ENCODE data around the gene SLC35F4. TPM values are rescaled to one million over a fixed set of nuclear protein-coding genes. Genes with fewer than 3 reads are reported as not detected.

The SLC35F4 gene
- total and polyA plus RNA-seq, 10 of the 15 experiments (the other 5 are each of a cell fraction or from before 2014, with no cell fraction given), result 0.06 to 0.30 TPM; not detected in 8

GRCh38 chr14:57576498-57576897 lies 289.4 kb downstream of the SLC35F4 start:
- RAD21 ChIA-PET (ENCODE audit: unreplicated experiment), result interaction anchor here (2.2 kb wide), 1 partner anchor 44 kb away, joined by 7 read pairs; no protein-coding TSS in a partner anchor
- POLR2A ChIA-PET, result interaction anchor here (0.5 kb wide), 1 partner anchor 13 kb away, joined by 3 read pairs; no protein-coding TSS in a partner anchor
- no peaks in the 10 kb centered on the region for H3K9me3 ChIP-seq (replicated peaks; ENCODE audit: control insufficient read depth, insufficient read depth, low read length)
- ATAC-seq (no peak), FAIRE-seq (no peak), DNase-seq (ENCODE audit: low read depth, low spot score) (no peak)
- H3K4me1 ChIP-seq (ENCODE audit: control insufficient read depth, insufficient read depth, low read length), result no peaks in the 10 kb centered on the region
- H3K27ac ChIP-seq (ENCODE audit: control insufficient read depth, insufficient read depth), result no peak overlapping the region
- TF ChIP-seq FOXM1 (IDR thresholded peaks at IDR 0.05; ENCODE audit: low read depth, low read length), result no peak
- TF ChIP-seq REST (IDR thresholded peaks at IDR 0.05; ENCODE audit: low read depth, low read length), result peak; percentile 29; the same call in 1 of the 2 replicates
- no peak for TF ChIP-seq E2F8 (IDR thresholded peaks at IDR 0.05; ENCODE audit: low read depth, partially characterized antibody)
- TF ChIP-seq ZNF274 (IDR thresholded peaks at IDR 0.05; ENCODE audit: insufficient read depth, insufficient read length), result no peak
- TF ChIP-seq CEBPZ (IDR thresholded peaks at IDR 0.05; ENCODE audit: low read depth, low read length), result no peak
- TF ChIP-seq MLLT1 (IDR thresholded peaks at IDR 0.05), result no peak
- intact Hi-C loops (cut with micrococcal nuclease; ENCODE audit: unreplicated experiment), result loop anchor here (5.0 kb wide), 1 partner anchor 44 kb away; no protein-coding TSS in a partner anchor
- WGBS (ENCODE audit: insufficient coverage, insufficient replicate concordance, low lambda C conversion rate, missing lambda C conversion rate), result 0% methylated on average over 1 of the region's 1 CpG
- H4K20me1 ChIP-seq (ENCODE audit: control insufficient read depth, insufficient read depth), result no peaks in the 10 kb centered on the region
- no peaks in the 10 kb centered on the region for H3K79me2 ChIP-seq (ENCODE audit: control insufficient read depth, insufficient read depth, low read length)
- no TSS peak for BruUV-seq (replicated peaks)
- CTCF ChIA-PET, result interaction anchor here (1.2 to 7.0 kb wide), 4 partner anchors 14 to 295 kb away, joined by 3 to 54 read pairs (median 10); no protein-coding TSS in a partner anchor
- H3K27me3 ChIP-seq (replicated peaks in 1 of 2; ENCODE audit: control insufficient read depth in 2 of 2, insufficient read depth in 2 of 2, low read length in 1 of 2), result no peaks in the 10 kb centered on the region
- no peak overlapping the region for H3K9ac ChIP-seq (ENCODE audit: control insufficient read depth, insufficient read depth, low read length)
- in situ Hi-C loops (cut with MboI), result no loop called here
- no peak overlapping the region for H3K4me2 ChIP-seq (ENCODE audit: control insufficient read depth, insufficient read depth)
- H3K4me3 ChIP-seq, result no peak overlapping the region
- H2AFZ ChIP-seq (ENCODE audit: control insufficient read depth, low read depth, low read length), result no peak overlapping the region
- SMC1A ChIA-PET (ENCODE audit: uncharacterized antibody, unreplicated experiment), result interaction anchor here (1.1 to 1.6 kb wide), 5 partner anchors 22 to 92 kb away, joined by 3 to 5 read pairs (median 4); no protein-coding TSS in a partner anchor
- H3K36me3 ChIP-seq (ENCODE audit: control insufficient read depth in 2 of 2, insufficient read depth in 2 of 2, low read length in 1 of 2), result no peaks in the 10 kb centered on the region
